Small intestine (tissue), 7 donors: ENCODE results near the gene TMEM39A. TPM values are rescaled to one million over a fixed set of nuclear protein-coding genes. Genes with fewer than 3 reads are reported as not detected.

Experiments used
- DNase-seq, 2 donors: peaks; one replicate each; pipeline versions ENCODE4 v3.0.0 to v3.0.0-alpha.2; 2013
- FAIRE-seq: peaks from 2 replicates; lab custom pipeline; 2012; peaks lifted over from hg19 to GRCh38; lab: Jason Lieb, UNC
- H3K27ac ChIP-seq, 3 donors: one replicate each; pipeline ENCODE4 v1.5.1; 2013; ENCODE audit warnings: low read length in 2 of 3, mild to moderate bottlenecking in 2 of 3, control low read depth in 1 of 3, inconsistent platforms in 1 of 3, low read depth in 1 of 3, moderate library complexity in 1 of 3
- H3K27me3 ChIP-seq, 3 donors: one replicate each; pipeline ENCODE4 v1.6.1; 2013; ENCODE audit warnings: low read length in 3 of 3, inconsistent platforms in 1 of 3; ENCODE audit not compliant: control insufficient read depth in 3 of 3, insufficient read depth in 3 of 3
- H3K36me3 ChIP-seq, 3 donors: one replicate each; pipeline ENCODE4 v1.6.1; 2013; ENCODE audit warnings: low read length in 3 of 3, inconsistent platforms in 1 of 3, low read depth in 1 of 3, mild to moderate bottlenecking in 1 of 3, moderate library complexity in 1 of 3; ENCODE audit not compliant: control insufficient read depth in 3 of 3, insufficient read depth in 2 of 3
- H3K4me1 ChIP-seq, 3 donors: one replicate each; pipeline ENCODE4 v1.6.1; 2013; ENCODE audit warnings: low read length in 2 of 3, inconsistent platforms in 1 of 3, low read depth in 1 of 3, mild to moderate bottlenecking in 1 of 3, moderate library complexity in 1 of 3; ENCODE audit not compliant: control insufficient read depth in 3 of 3, insufficient read depth in 2 of 3
- H3K4me3 ChIP-seq, 3 donors: one replicate each; pipeline ENCODE4 v1.5.1; 2013; ENCODE audit warnings: low read length in 3 of 3, control low read depth in 1 of 3, inconsistent platforms in 1 of 3, low read depth in 1 of 3, mild to moderate bottlenecking in 1 of 3, moderate library complexity in 1 of 3
- H3K9me3 ChIP-seq, 2 donors: one replicate each; pipeline ENCODE4 v1.6.1; 2013; ENCODE audit warnings: low read depth in 1 of 2, low read length in 1 of 2; ENCODE audit not compliant: control insufficient read depth in 2 of 2, insufficient read depth in 1 of 2
- WGBS, 3 donors: extraction: QIAGEN DNeasy Blood & Tissue Kit; methylation state at CpG; one replicate each; pipeline ENCODE4 v1.1.7; 2013; 5-methylcytosine and 5-hydroxymethylcytosine counted together
- polyA plus RNA-seq, 4 donors: library from polyadenylated mRNA; stranded (reverse) in 3 of 4; unstranded in 1 of 4; fragments of 200-250 nt in 3 of 4; fragments of 120-200 nt in 1 of 4; gene quantifications; one replicate each; pipeline versions ENCODE4 v1.2.1 to v1.2.3, GENCODE V29; 2013
- donor health status: healthy with polysubstance abuse.
- donor health status: control.
- donor health status: control.
- donor health status: Bipolar disorder and iron deficiency.
- donor health status: healthy.

Gene TMEM39A
- polyA plus RNA-seq, 4 donors, result 4.2 to 39.5 (median 6.8) TPM

- Histone ChIP-seq H3K36me3 (peaks cover 0 to 18% (median 0%) of the 10 kb centered on the region in 3 donors), H3K4me3 (no peak overlapping the region), H3K27ac (no peak overlapping the region), H3K9me3 (no peaks in the 10 kb centered on the region), H3K4me1 (no peaks in the 10 kb centered on the region), H3K27me3 (no peaks in the 10 kb centered on the region)
- FAIRE-seq, result no peak
- DNase-seq, result no peak
Observed at GRCh38 chr3:119418641-119419040, 44.8 kb downstream of the TMEM39A start.

- Histone ChIP-seq H3K27me3 (no peaks in the 10 kb centered on the region), H3K27ac (no peak overlapping the region), H3K9me3 (no peaks in the 10 kb centered on the region), H3K36me3 (peaks cover 0 to 19% (median 0%) of the 10 kb centered on the region in 3 donors), H3K4me3 (no peak overlapping the region), H3K4me1 (no peaks in the 10 kb centered on the region)
- 79 to 92% (median 83%) methylated on average over 8 of the region's 8 CpGs for WGBS, 3 donors
- FAIRE-seq, result no peak
- DNase-seq, result no peak
Observed at GRCh38 chr3:119417771-119418512, 45.5 kb downstream of the TMEM39A start.

GRCh38 chr3:119416873-119417272, 46.5 kb downstream of the TMEM39A start:
- H3K27ac ChIP-seq, result no peak overlapping the region
- FAIRE-seq, result no peak
- no peaks in the 10 kb centered on the region for H3K9me3 ChIP-seq
- DNase-seq, result no peak
- H3K36me3 ChIP-seq, result peaks cover 0 to 19% (median 0%) of the 10 kb centered on the region in 3 donors
- WGBS, 3 donors, result 93 to 96% (median 95%) methylated on average over 1 of the region's 1 CpG
- no peaks in the 10 kb centered on the region for H3K4me1 ChIP-seq
- H3K4me3 ChIP-seq, result no peak overlapping the region
- no peaks in the 10 kb centered on the region for H3K27me3 ChIP-seq

- WGBS, 3 donors, result 83 to 92% (median 86%) methylated on average over 7 of the region's 7 CpGs
- no peaks in the 10 kb centered on the region for H3K27me3 ChIP-seq
- FAIRE-seq (no peak), DNase-seq (no peak)
- no peak overlapping the region for H3K4me3 ChIP-seq
- H3K36me3 ChIP-seq, result peaks cover 0 to 21% (median 0%) of the 10 kb centered on the region in 3 donors
- H3K9me3 ChIP-seq, result no peaks in the 10 kb centered on the region
- H3K4me1 ChIP-seq, result no peaks in the 10 kb centered on the region
- no peak overlapping the region for H3K27ac ChIP-seq
Observed at GRCh38 chr3:119413603-119414280, 49.7 kb downstream of the TMEM39A start.

- H3K27me3 ChIP-seq, result no peaks in the 10 kb centered on the region
- peaks cover 0 to 12% (median 0%) of the 10 kb centered on the region in 3 donors for H3K36me3 ChIP-seq
- no peak for FAIRE-seq
- H3K4me3 ChIP-seq, result no peak overlapping the region
- H3K27ac ChIP-seq, result no peak overlapping the region
- H3K9me3 ChIP-seq, result no peaks in the 10 kb centered on the region
- no peak for DNase-seq
- no peaks in the 10 kb centered on the region for H3K4me1 ChIP-seq
- 88 to 97% (median 90%) methylated on average over 1 of the region's 1 CpG for WGBS, 3 donors
Observed at GRCh38 chr3:119409844-119410243, 53.6 kb downstream of the TMEM39A start.

GRCh38 chr3:119408243-119408950, 55.0 kb downstream of the TMEM39A start:
- 74 to 85% (median 84%) methylated on average over 3 of the region's 3 CpGs for WGBS, 3 donors
- H3K4me1 ChIP-seq, result no peaks in the 10 kb centered on the region
- DNase-seq (no peak), FAIRE-seq (no peak)
- no peak overlapping the region for H3K27ac ChIP-seq
- no peaks in the 10 kb centered on the region for H3K27me3 ChIP-seq
- H3K36me3 ChIP-seq, result peaks cover 0 to 2% (median 0%) of the 10 kb centered on the region in 3 donors
- no peaks in the 10 kb centered on the region for H3K9me3 ChIP-seq
- no peak overlapping the region for H3K4me3 ChIP-seq

- Histone ChIP-seq H3K4me1 (no peaks in the 10 kb centered on the region), H3K36me3 (peaks cover 0 to 8% (median 6%) of the 10 kb centered on the region in 3 donors), H3K4me3 (no peak overlapping the region), H3K9me3 (no peaks in the 10 kb centered on the region), H3K27ac (no peak overlapping the region), H3K27me3 (no peaks in the 10 kb centered on the region)
- FAIRE-seq, result no peak
- DNase-seq, result no peak
- WGBS, 3 donors, result 79 to 95% (median 85%) methylated on average over 2 of the region's 2 CpGs
Observed at GRCh38 chr3:119405315-119405714, 58.1 kb downstream of the TMEM39A start.

GRCh38 chr3:119403201-119403600, 60.2 kb downstream of the TMEM39A start:
- DNase-seq, result no peak
- no peak overlapping the region for H3K4me3 ChIP-seq
- H3K36me3 ChIP-seq, result peaks cover 0 to 8% (median 6%) of the 10 kb centered on the region in 3 donors
- H3K9me3 ChIP-seq, result no peaks in the 10 kb centered on the region
- no peak for FAIRE-seq
- no peaks in the 10 kb centered on the region for H3K4me1 ChIP-seq
- no peaks in the 10 kb centered on the region for H3K27me3 ChIP-seq
- 79 to 91% (median 89%) methylated on average over 1 of the region's 1 CpG for WGBS, 3 donors
- H3K27ac ChIP-seq, result no peak overlapping the region
